ENCODE measurements around the gene S100A5.

The S100A5 gene

DNA sequence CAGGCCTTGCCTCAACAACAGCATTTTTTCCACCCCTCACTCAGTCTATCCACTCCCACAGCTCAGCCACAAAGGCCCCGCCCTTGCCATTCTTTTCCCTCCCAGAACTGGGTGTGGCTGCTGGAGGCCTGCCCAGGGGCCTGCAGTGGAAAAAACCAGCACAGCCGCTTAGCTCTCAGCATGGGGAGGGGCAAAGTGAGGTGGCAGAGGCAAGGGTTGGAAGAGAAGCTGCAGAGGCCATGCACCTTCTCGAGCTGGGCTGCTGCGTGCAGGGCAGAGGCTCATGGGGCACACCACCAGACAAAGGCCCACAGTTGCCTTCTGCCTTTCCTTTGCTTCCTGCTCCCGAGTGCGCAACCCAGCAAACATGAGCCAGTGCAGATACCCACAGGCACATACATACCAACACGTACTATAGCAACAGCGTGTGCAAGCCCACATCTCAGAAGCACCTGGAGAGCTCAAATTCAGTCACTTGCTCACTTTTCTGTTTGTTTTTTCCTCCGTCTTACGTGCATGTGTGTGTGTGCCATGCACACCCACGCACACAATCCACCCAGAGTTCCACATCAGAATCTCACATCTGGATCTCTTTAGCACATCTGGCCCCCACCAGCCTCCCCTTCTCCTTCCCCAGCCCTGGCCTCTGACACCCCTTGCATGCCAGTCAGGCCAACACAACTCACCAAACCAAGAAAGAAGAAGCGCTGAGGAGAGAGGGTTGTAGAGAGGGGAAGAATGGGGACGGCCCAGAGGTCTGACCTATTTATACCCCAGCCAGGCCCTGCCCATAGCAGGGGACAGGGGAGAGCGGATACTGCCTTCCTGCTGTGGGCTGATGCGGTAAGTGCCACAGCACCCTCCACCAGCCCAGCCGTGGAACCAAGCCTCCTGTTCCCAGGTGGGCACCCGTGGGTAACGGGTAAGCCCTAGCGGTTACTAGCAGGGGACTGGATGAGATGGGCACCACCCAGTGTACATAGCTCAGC lies 4.6 kb upstream of the S100A5 start, which contains the start of gene S100A4:
Gene S100A4 (minus strand): TSS at position 740 of the 989 bp plus-strand sequence. CDS start 1,012 bp downstream, outside the sequence.
- H3F3A ChIP-seq (ENCODE audit: insufficient read depth, low read length) = no peaks in the 10 kb centered on the region
- no peak within 1 kb of the TSS for H3K9ac ChIP-seq (ENCODE audit: low read length)
- peak within 1 kb of the TSS; percentile 14; the same call in 1 of the 2 replicates for H2AFZ ChIP-seq (ENCODE audit: low read length)
- no peaks in the 10 kb centered on the region for H3K9me2 ChIP-seq (replicated peaks; ENCODE audit: insufficient read depth, low read length)
- H3K27ac ChIP-seq (ENCODE audit: low read length) = no peak within 1 kb of the TSS
- no peak within 1 kb of the TSS for H3K4me2 ChIP-seq (ENCODE audit: low read depth, low read length)
- H4K20me1 ChIP-seq (ENCODE audit: insufficient read depth, low read length) = no peaks in the 10 kb centered on the region
- no peaks in the 10 kb centered on the region for H3K79me2 ChIP-seq (ENCODE audit: low read length)
- H3K9me3 ChIP-seq (replicated peaks; ENCODE audit: insufficient read depth, low read length) = no peaks in the 10 kb centered on the region
- H3K36me3 ChIP-seq (replicated peaks; ENCODE audit: insufficient read depth, low read length) = no peaks in the 10 kb centered on the region
- no peak for TF ChIP-seq EZH2 (optimal IDR thresholded peaks at IDR 0.05; ENCODE audit: low read depth, low read length)
- TF ChIP-seq, protein P1, sequence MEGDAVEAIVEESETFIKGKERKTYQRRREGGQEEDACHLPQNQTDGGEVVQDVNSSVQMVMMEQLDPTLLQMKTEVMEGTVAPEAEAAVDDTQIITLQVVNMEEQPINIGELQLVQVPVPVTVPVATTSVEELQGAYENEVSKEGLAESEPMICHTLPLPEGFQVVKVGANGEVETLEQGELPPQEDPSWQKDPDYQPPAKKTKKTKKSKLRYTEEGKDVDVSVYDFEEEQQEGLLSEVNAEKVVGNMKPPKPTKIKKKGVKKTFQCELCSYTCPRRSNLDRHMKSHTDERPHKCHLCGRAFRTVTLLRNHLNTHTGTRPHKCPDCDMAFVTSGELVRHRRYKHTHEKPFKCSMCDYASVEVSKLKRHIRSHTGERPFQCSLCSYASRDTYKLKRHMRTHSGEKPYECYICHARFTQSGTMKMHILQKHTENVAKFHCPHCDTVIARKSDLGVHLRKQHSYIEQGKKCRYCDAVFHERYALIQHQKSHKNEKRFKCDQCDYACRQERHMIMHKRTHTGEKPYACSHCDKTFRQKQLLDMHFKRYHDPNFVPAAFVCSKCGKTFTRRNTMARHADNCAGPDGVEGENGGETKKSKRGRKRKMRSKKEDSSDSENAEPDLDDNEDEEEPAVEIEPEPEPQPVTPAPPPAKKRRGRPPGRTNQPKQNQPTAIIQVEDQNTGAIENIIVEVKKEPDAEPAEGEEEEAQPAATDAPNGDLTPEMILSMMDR (IDR thresholded peaks at IDR 0.05; ENCODE audit: low read length) = no peak
- TF ChIP-seq EZH2phosphoT487 (IDR thresholded peaks at IDR 0.05; ENCODE audit: low read length) = no peak
- H3K27me3 ChIP-seq (replicated peaks; ENCODE audit: insufficient read depth, low read length) = no peaks in the 10 kb centered on the region
- no peak within 1 kb of the TSS for H3K4me3 ChIP-seq (ENCODE audit: low read length)
- 0 out of 2 replicates have a peak, but pooled peaks cover 10% of the 10 kb centered on the region for H3K4me1 ChIP-seq (ENCODE audit: low read length)
- DNase-seq = peak; percentile 67

DNA sequence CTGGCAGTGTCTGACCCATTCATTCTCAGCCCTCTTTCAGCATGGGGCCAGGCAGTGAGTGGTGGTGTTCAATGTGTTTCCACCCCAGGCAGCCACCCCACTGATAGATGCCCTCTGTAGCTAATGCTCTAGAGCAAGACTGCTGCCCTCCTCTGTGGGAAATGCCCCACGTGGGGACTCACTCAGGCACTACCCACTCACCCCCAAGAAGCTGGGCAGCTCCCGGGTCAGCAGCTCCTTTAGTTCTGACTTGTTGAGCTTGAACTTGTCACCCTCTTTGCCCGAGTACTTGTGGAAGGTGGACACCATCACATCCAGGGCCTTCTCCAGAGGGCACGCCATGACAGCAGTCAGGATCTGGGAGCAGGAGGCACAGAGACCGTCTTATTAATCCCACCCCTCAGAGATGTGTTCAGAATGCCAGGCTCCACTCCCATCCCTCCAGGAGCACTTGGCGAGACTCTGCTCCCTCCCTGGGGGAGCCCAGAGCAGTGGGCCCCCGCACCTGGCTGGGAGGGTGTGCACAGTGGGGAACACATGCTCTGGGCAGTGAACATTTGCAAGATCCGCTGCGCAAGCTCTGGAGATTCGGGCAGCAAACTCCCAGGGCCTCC lies 3.8 kb upstream of the S100A5 start:
- Histone ChIP-seq H3K27ac (ENCODE audit: low read length) (no peak overlapping the region), H3K4me1 (ENCODE audit: low read length) (0 out of 2 replicates have a peak, but pooled peaks cover 10% of the 10 kb centered on the region)
- no peak for DNase-seq

DNA sequence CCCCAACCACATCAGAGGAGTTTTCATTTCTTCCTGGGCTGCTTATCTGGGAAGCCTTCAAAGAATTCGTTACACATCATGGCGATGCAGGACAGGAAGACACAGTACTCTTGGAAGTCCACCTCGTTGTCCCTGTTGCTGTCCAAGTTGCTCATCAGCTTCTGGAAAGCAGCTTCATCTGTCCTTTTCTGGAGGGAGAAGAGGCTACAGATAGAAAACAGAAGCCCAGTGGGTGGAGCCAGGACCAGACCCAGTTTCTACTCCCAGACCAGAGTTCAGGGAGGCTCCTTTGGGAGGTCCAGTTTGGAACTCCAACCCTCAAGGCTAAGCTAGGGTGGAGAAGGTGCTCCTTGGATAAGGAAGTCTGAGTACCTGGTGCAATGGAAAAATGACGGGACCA lies 3.0 kb upstream of the S100A5 start:
- no peak for DNase-seq
- no peak overlapping the region for H2AFZ ChIP-seq (ENCODE audit: low read length)
- H3K9me3 ChIP-seq (replicated peaks; ENCODE audit: insufficient read depth, low read length) = no peaks in the 10 kb centered on the region
- H3K4me2 ChIP-seq (ENCODE audit: low read depth, low read length) = no peak overlapping the region
- no peaks in the 10 kb centered on the region for H3K27me3 ChIP-seq (replicated peaks; ENCODE audit: insufficient read depth, low read length)
- no peaks in the 10 kb centered on the region for H3F3A ChIP-seq (ENCODE audit: insufficient read depth, low read length)
- H3K9ac ChIP-seq (ENCODE audit: low read length) = no peak overlapping the region
- H4K20me1 ChIP-seq (ENCODE audit: insufficient read depth, low read length) = no peaks in the 10 kb centered on the region
- H3K9me2 ChIP-seq (replicated peaks; ENCODE audit: insufficient read depth, low read length) = no peaks in the 10 kb centered on the region
- no peak overlapping the region for H3K27ac ChIP-seq (ENCODE audit: low read length)
- no peak overlapping the region for H3K4me3 ChIP-seq (ENCODE audit: low read length)
- no peaks in the 10 kb centered on the region for H3K79me2 ChIP-seq (ENCODE audit: low read length)
- TF ChIP-seq EZH2phosphoT487 (IDR thresholded peaks at IDR 0.05; ENCODE audit: low read length) (no peak), EZH2 (optimal IDR thresholded peaks at IDR 0.05; ENCODE audit: low read depth, low read length) (no peak)
- TF ChIP-seq, protein P1 (IDR thresholded peaks at IDR 0.05; ENCODE audit: low read length) = no peak
- H3K4me1 ChIP-seq (ENCODE audit: low read length) = 0 out of 2 replicates have a peak, but pooled peaks cover 10% of the 10 kb centered on the region
- no peaks in the 10 kb centered on the region for H3K36me3 ChIP-seq (replicated peaks; ENCODE audit: insufficient read depth, low read length)

More for the DNA sequence above, 3.8 kb upstream of the S100A5 start:
- Histone ChIP-seq H3K79me2 (ENCODE audit: low read length) (no peaks in the 10 kb centered on the region), H4K20me1 (ENCODE audit: insufficient read depth, low read length) (no peaks in the 10 kb centered on the region), H3K4me2 (ENCODE audit: low read depth, low read length) (no peak overlapping the region), H3K9me3 (replicated peaks; ENCODE audit: insufficient read depth, low read length) (no peaks in the 10 kb centered on the region), H3K27me3 (replicated peaks; ENCODE audit: insufficient read depth, low read length) (no peaks in the 10 kb centered on the region), H3K4me3 (ENCODE audit: low read length) (no peak overlapping the region), H3K36me3 (replicated peaks; ENCODE audit: insufficient read depth, low read length) (no peaks in the 10 kb centered on the region), H3K9ac (ENCODE audit: low read length) (no peak overlapping the region), H3F3A (ENCODE audit: insufficient read depth, low read length) (no peaks in the 10 kb centered on the region), H2AFZ (ENCODE audit: low read length) (peak overlapping the region; percentile 14; the same call in 1 of the 2 replicates), H3K9me2 (replicated peaks; ENCODE audit: insufficient read depth, low read length) (no peaks in the 10 kb centered on the region)
- TF ChIP-seq EZH2 (optimal IDR thresholded peaks at IDR 0.05; ENCODE audit: low read depth, low read length) (no peak), EZH2phosphoT487 (IDR thresholded peaks at IDR 0.05; ENCODE audit: low read length) (no peak)
- TF ChIP-seq, protein P1 (IDR thresholded peaks at IDR 0.05; ENCODE audit: low read length) = no peak

All from MM.1S (cell line).